ENCODE data around the gene ZNF469. TPM values are rescaled to one million over a fixed set of nuclear protein-coding genes. Genes with fewer than 3 reads are reported as not detected.

The ZNF469 gene
- total RNA-seq, 4 donors from 2014 or later: 0.03 to 0.16 (median 0.07) TPM

DNA sequence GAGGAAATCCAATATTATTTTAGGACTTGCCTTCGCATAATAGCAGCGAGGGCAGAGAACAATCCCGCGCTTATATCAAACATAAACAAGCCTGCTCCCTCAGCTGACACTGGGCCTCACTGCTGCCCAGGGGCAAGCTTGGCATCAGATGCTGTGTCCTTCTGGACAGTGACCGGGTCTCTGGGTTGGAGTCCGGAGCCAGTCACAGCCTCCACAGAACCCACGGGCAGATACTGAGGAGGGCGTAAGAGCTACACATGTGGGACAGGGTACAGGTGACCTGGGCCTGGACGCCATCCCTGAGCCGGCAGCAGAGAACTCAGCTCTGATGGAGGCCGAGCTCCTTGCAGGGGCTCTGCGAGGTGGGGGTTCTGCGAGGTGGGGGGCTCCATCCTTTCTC lies 14.7 kb upstream of the ZNF469 start:
- Histone ChIP-seq H3K27me3 (no peaks in the 10 kb centered on the region), H3K36me3 (no peaks in the 10 kb centered on the region), H3K9me3 (no peaks in the 10 kb centered on the region), H3K27ac (no peak overlapping the region), H3K4me3 (no peak overlapping the region), H3K4me1 (no peaks in the 10 kb centered on the region)
- in situ Hi-C loops (cut with MboI; ENCODE audit: low sequenced_read_pairs in 4 of 4): no loop called here
- intact Hi-C loops (cut with DNase I; ENCODE audit: low total_unique reads): no loop called here
- DNase-seq (no peak), ATAC-seq (no peak)
- TF ChIP-seq, protein P1, sequence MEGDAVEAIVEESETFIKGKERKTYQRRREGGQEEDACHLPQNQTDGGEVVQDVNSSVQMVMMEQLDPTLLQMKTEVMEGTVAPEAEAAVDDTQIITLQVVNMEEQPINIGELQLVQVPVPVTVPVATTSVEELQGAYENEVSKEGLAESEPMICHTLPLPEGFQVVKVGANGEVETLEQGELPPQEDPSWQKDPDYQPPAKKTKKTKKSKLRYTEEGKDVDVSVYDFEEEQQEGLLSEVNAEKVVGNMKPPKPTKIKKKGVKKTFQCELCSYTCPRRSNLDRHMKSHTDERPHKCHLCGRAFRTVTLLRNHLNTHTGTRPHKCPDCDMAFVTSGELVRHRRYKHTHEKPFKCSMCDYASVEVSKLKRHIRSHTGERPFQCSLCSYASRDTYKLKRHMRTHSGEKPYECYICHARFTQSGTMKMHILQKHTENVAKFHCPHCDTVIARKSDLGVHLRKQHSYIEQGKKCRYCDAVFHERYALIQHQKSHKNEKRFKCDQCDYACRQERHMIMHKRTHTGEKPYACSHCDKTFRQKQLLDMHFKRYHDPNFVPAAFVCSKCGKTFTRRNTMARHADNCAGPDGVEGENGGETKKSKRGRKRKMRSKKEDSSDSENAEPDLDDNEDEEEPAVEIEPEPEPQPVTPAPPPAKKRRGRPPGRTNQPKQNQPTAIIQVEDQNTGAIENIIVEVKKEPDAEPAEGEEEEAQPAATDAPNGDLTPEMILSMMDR (IDR thresholded peaks at IDR 0.05 in 4 of 5, conservative IDR thresholded peaks at IDR 0.05 in 1 of 5): no peak
- no peak for TF ChIP-seq POLR2A (IDR thresholded peaks at IDR 0.05)

DNA sequence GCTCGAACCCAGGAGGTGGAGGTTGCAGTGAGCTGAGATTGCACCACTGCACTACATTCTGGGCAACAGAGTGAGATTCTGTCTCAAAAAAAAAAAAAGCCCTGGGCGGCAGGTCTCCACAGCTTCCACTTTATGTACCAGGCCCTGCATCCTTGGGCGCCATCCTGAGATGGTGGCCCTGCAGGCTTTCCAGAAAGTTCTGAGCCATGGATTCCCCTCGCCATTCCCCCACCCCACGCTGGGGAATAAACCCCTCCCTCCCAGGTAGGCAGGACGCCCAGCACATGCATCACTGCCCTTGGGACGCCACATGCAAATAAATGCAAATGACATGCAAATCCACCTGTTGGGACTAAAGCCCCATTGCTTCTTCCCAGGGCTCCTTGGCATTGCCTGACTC lies 13.8 kb upstream of the ZNF469 start:
- Histone ChIP-seq H3K27me3 (no peaks in the 10 kb centered on the region), H3K9me3 (no peaks in the 10 kb centered on the region), H3K4me3 (no peak overlapping the region), H3K4me1 (no peaks in the 10 kb centered on the region), H3K27ac (no peak overlapping the region), H3K36me3 (no peaks in the 10 kb centered on the region)
- in situ Hi-C loops (cut with MboI; ENCODE audit: low sequenced_read_pairs in 4 of 4) (no loop called here), intact Hi-C loops (cut with DNase I; ENCODE audit: low total_unique reads) (no loop called here)
- DNase-seq (no peak), ATAC-seq (no peak)
- TF ChIP-seq, protein P1 (IDR thresholded peaks at IDR 0.05 in 4 of 5, conservative IDR thresholded peaks at IDR 0.05 in 1 of 5): no peak
- TF ChIP-seq POLR2A (IDR thresholded peaks at IDR 0.05): no peak

DNA sequence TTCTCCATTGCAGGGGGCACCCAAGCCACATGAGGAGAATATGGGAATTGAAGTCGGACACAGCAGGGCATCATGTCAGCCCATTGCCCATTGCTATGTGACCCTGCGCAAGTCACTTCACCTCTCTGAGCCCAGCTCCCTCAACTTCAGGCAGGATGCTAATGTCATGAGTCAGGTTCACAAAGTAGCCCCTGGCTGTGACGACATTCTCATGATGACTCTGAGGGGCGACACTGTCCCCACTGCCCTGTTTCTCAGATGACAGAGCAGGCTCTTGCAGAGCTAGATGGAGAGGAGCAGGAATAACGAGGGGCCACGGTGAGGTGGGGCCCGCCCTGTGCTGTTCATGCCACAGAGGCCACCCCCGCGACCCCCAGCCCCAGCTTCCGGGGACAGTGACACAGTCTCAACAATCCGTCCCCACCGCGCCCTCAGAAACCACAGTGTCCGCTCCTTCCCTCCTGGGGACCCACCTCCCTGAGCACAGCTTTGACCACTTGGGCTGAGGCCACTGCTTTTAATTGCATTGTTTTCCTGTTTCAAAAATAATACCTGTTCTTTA lies 13.2 kb upstream of the ZNF469 start:
- ATAC-seq (no peak), DNase-seq (no peak)
- H3K27ac ChIP-seq: no peak overlapping the region
- H3K4me1 ChIP-seq: no peaks in the 10 kb centered on the region
- H3K27me3 ChIP-seq: no peaks in the 10 kb centered on the region
- no peak for TF ChIP-seq POLR2A (IDR thresholded peaks at IDR 0.05)
- TF ChIP-seq, protein P1 (IDR thresholded peaks at IDR 0.05 in 4 of 5, conservative IDR thresholded peaks at IDR 0.05 in 1 of 5): no peak
- in situ Hi-C loops (cut with MboI; ENCODE audit: low sequenced_read_pairs in 4 of 4): no loop called here
- H3K4me3 ChIP-seq: no peak overlapping the region
- H3K36me3 ChIP-seq: no peaks in the 10 kb centered on the region
- H3K9me3 ChIP-seq: no peaks in the 10 kb centered on the region
- intact Hi-C loops (cut with DNase I; ENCODE audit: low total_unique reads): no loop called here

DNA sequence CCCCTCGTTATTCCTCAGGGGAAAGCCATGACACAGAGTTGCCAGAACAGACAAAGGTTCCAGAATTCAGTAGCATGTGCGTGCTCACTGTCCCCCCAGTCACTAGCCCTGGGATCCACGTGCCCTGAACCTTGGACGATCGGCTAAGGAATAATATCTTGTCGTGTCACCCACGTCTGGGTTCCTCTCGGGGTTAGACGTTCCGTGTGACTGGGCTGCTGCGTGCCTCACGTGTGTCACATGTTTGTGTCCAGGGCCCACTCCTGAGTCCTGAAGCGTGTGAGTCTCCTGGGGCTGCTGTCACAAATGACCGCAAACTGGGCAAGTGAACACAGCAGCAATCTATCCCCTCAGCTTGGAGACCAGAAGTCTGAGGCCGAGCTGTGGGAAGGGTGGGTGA lies 12.4 kb upstream of the ZNF469 start:
- in situ Hi-C loops (cut with MboI; ENCODE audit: low sequenced_read_pairs in 4 of 4): no loop called here
- Histone ChIP-seq H3K27me3 (no peaks in the 10 kb centered on the region), H3K27ac (no peak overlapping the region), H3K9me3 (no peaks in the 10 kb centered on the region), H3K4me1 (no peaks in the 10 kb centered on the region), H3K36me3 (no peaks in the 10 kb centered on the region), H3K4me3 (no peak overlapping the region)
- intact Hi-C loops (cut with DNase I; ENCODE audit: low total_unique reads): no loop called here
- no peak for TF ChIP-seq POLR2A (IDR thresholded peaks at IDR 0.05)
- TF ChIP-seq, protein P1 (IDR thresholded peaks at IDR 0.05 in 4 of 5, conservative IDR thresholded peaks at IDR 0.05 in 1 of 5): no peak
- DNase-seq (no peak), ATAC-seq (no peak)

DNA sequence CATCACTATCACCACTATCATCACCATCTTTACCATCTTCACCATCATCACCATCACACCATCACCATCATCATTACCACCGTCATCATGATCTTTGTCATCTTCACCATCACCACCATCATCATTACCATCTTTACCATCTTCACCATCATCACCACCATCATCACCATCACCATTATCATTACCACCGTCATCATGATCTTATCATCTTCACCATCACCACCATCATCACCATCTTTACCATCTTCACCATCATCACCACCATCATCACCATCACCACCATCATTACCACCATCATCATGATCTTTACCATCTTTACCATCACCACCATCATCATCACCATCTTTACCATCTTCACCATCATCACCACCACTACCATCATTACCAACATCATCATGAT lies 10.2 kb upstream of the ZNF469 start:
- Histone ChIP-seq H3K4me3 (no peak overlapping the region), H3K9me3 (no peaks in the 10 kb centered on the region), H3K4me1 (no peaks in the 10 kb centered on the region), H3K36me3 (no peaks in the 10 kb centered on the region), H3K27ac (no peak overlapping the region), H3K27me3 (no peaks in the 10 kb centered on the region)
- intact Hi-C loops (cut with DNase I; ENCODE audit: low total_unique reads): no loop called here
- no peak for ATAC-seq
- no peak for DNase-seq
- in situ Hi-C loops (cut with MboI; ENCODE audit: low sequenced_read_pairs in 4 of 4): no loop called here
- TF ChIP-seq POLR2A (IDR thresholded peaks at IDR 0.05): no peak
- TF ChIP-seq, protein P1 (IDR thresholded peaks at IDR 0.05 in 4 of 5, conservative IDR thresholded peaks at IDR 0.05 in 1 of 5): no peak
